ENCODE measurements around the gene ADGRD1. TPM values are rescaled to one million over a fixed set of nuclear protein-coding genes. Genes with fewer than 3 reads are reported as not detected.

ADGRD1 gene
- polyA plus RNA-seq, 1 of the 3 experiments (the other 2 are of a cell fraction): not detected

GRCh38 chr12:131018019-131018620 is 64.4 kb downstream of the ADGRD1 start:
- CTCF ChIA-PET: no interaction called here

GRCh38 chr12:131018808-131019397 is 65.2 kb downstream of the ADGRD1 start:
- DNase-seq: no peak
- Histone ChIP-seq H3K4me1 (ENCODE audit: control insufficient read depth in 1 of 2, insufficient read depth in 2 of 2, low read depth in 1 of 2, low read length in 1 of 2) (peaks cover 0 to 3% of the 10 kb centered on the region in 2 experiments; a peak in 1 of 4 replicates), H3K27me3 (ENCODE audit: insufficient read depth) (no peaks in the 10 kb centered on the region), H3K9me3 (no peaks in the 10 kb centered on the region), H3K9ac (no peak overlapping the region), H3F3A (replicated peaks; ENCODE audit: insufficient read depth) (no peaks in the 10 kb centered on the region), H3K27ac (ENCODE audit: low read depth in 2 of 2, low read length in 1 of 2) (no peak overlapping the region), H4K20me1 (ENCODE audit: insufficient read depth) (no peaks in the 10 kb centered on the region), H3K9me2 (no peaks in the 10 kb centered on the region), H3K4me3 (ENCODE audit: low read depth in 2 of 2, low read length in 1 of 2) (no peak overlapping the region), H3K36me3 (replicated peaks in 1 of 2; ENCODE audit: control insufficient read depth in 1 of 2, insufficient read depth in 2 of 2, low read length in 1 of 2) (no peaks in the 10 kb centered on the region), H3K79me2 (ENCODE audit: insufficient read depth) (no peaks in the 10 kb centered on the region), H2AFZ (ENCODE audit: low read depth) (no peak overlapping the region), H3K4me2 (no peak overlapping the region)
- 43% methylated on average over 12 of the region's 16 CpGs for WGBS (ENCODE audit: low lambda C conversion rate)
- ChIA-PET CTCF (interaction anchor here (1.2 kb wide), 1 partner anchor 103 kb away, joined by 5 read pairs; no protein-coding TSS in a partner anchor), POLR2A (no interaction called here)
- TF ChIP-seq RFX5 (IDR thresholded peaks at IDR 0.05; ENCODE audit: low read length) (no peak), TCF12 (IDR thresholded peaks at IDR 0.05) (no peak), SIN3A (IDR thresholded peaks at IDR 0.05; ENCODE audit: borderline replicate concordance, low read depth, low read length) (no peak), POLR2AphosphoS5 (IDR thresholded peaks at IDR 0.05; ENCODE audit: low read depth, low read length) (no peak), USF1 (IDR thresholded peaks at IDR 0.05; ENCODE audit: borderline replicate concordance, low read depth) (no peak), ZBTB33 (IDR thresholded peaks at IDR 0.05; ENCODE audit: borderline replicate concordance, low read depth) (no peak), MXI1 (IDR thresholded peaks at IDR 0.05; ENCODE audit: low read depth, low read length) (no peak), RCOR1 (IDR thresholded peaks at IDR 0.05; ENCODE audit: low read length) (no peak), CHD2 (IDR thresholded peaks at IDR 0.05; ENCODE audit: low read length, partially characterized antibody) (no peak), EP300 (IDR thresholded peaks at IDR 0.05; ENCODE audit: borderline replicate concordance in 1 of 2, low read depth in 1 of 2, low read length in 1 of 2) (no peak), IRF3 (IDR thresholded peaks at IDR 0.05; ENCODE audit: low read depth, low read length) (no peak)

More at GRCh38 chr12:131018019-131018620, 64.4 kb downstream of the ADGRD1 start:
- H3F3A ChIP-seq (replicated peaks; ENCODE audit: insufficient read depth): no peaks in the 10 kb centered on the region
- TF ChIP-seq ZBTB33 (IDR thresholded peaks at IDR 0.05; ENCODE audit: borderline replicate concordance, low read depth) (no peak), PBX3 (IDR thresholded peaks at IDR 0.05) (no peak), RXRA (IDR thresholded peaks at IDR 0.05; ENCODE audit: borderline replicate concordance, low read depth) (no peak)
- H3K4me2 ChIP-seq: no peak overlapping the region
- H3K4me3 ChIP-seq (ENCODE audit: low read depth in 2 of 2, low read length in 1 of 2): no peak overlapping the region
- H3K9me3 ChIP-seq: no peaks in the 10 kb centered on the region
- no peaks in the 10 kb centered on the region for H3K27me3 ChIP-seq (ENCODE audit: insufficient read depth)
- H3K4me1 ChIP-seq (ENCODE audit: control insufficient read depth in 1 of 2, insufficient read depth in 2 of 2, low read depth in 1 of 2, low read length in 1 of 2): peaks cover 0 to 3% of the 10 kb centered on the region in 2 experiments; a peak in 1 of 4 replicates
- H4K20me1 ChIP-seq (ENCODE audit: insufficient read depth): no peaks in the 10 kb centered on the region
- DNase-seq: no peak
- no peak overlapping the region for H3K27ac ChIP-seq (ENCODE audit: low read depth in 2 of 2, low read length in 1 of 2)
- H3K9ac ChIP-seq: no peak overlapping the region
- no peaks in the 10 kb centered on the region for H3K36me3 ChIP-seq (replicated peaks in 1 of 2; ENCODE audit: control insufficient read depth in 1 of 2, insufficient read depth in 2 of 2, low read length in 1 of 2)
- H3K79me2 ChIP-seq (ENCODE audit: insufficient read depth): no peaks in the 10 kb centered on the region
- POLR2A ChIA-PET: no interaction called here
- no peaks in the 10 kb centered on the region for H3K9me2 ChIP-seq
- WGBS (ENCODE audit: low lambda C conversion rate): 59% methylated on average over 22 of the region's 28 CpGs
- H2AFZ ChIP-seq (ENCODE audit: low read depth): no peak overlapping the region

Measured in SK-N-SH (cell line).